Activated T-helper 1 cell treated with anti-CD3 and anti-CD28 coated beads, Interleukin-12 subunit alpha, Interleukin-12 subunit beta, Interleukin-2, Interleukin-4 antibody, amounts not matched to agents 30 ng/mL and 10 ng/mL and 1 ng/mL, durations not matched to agents 14 hours and 24 hours and 36 hours (primary cell): ENCODE data around the gene DNLZ. TPM values are rescaled to one million over a fixed set of nuclear protein-coding genes. Genes with fewer than 3 reads are reported as not detected.
"Not testable (repeated sequence)": the region's sequence is repeated elsewhere in the genome, so short reads cannot be mapped to it uniquely, and the experiment has no call there.

Experiments used
- DNase-seq: peaks from one replicate; pipeline ENCODE4 v3.0.0; 2021; ENCODE audit warnings: low spot score
- H3K27ac Mint-ChIP-seq: one replicate; pipeline ENCODE4 v1.8.0; 2021; ENCODE audit warnings: mild to moderate bottlenecking, mixed read lengths
- H3K27me3 Mint-ChIP-seq: one replicate; pipeline ENCODE4 v1.8.0; 2022; ENCODE audit warnings: mild to moderate bottlenecking, moderate library complexity, mixed read lengths; ENCODE audit not compliant: insufficient read depth
- H3K36me3 Mint-ChIP-seq: one replicate; pipeline ENCODE4 v1.8.0; 2021; ENCODE audit warnings: low read depth, mixed read lengths
- H3K4me1 Mint-ChIP-seq: one replicate; pipeline ENCODE4 v1.8.0; 2021; ENCODE audit warnings: low read depth, mixed read lengths
- H3K4me3 Mint-ChIP-seq: one replicate; pipeline ENCODE4 v1.8.0; 2021; ENCODE audit warnings: mild to moderate bottlenecking, moderate library complexity, mixed read lengths
- H3K9me3 Mint-ChIP-seq: one replicate; pipeline ENCODE4 v1.8.0; 2021; ENCODE audit warnings: mixed read lengths
- intact Hi-C: fragments of 100-400 bp; cut with micrococcal nuclease; formaldehyde crosslinking; loops from one replicate; pipeline ENCODE4 v1.15.1; 2024
- total RNA-seq: library from RNA; stranded (reverse); gene quantifications from 2 replicates; pipeline ENCODE4 v1.2.3, GENCODE V29; 2022

Gene DNLZ
- total RNA-seq, 1 donor from 2014 or later: 35.2 TPM

- Mint-ChIP-seq H3K9me3 (no peaks in the 10 kb centered on the region), H3K36me3 (peaks cover 2% of the 10 kb centered on the region), H3K4me1 (peaks cover 6% of the 10 kb centered on the region), H3K27me3 (no peaks in the 10 kb centered on the region), H3K4me3 (no peak overlapping the region), H3K27ac (no peak overlapping the region)
- intact Hi-C loops: no loop called here
- DNase-seq: no peak
Measured at GRCh38 chr9:136358016-136358415, 5.5 kb downstream of the DNLZ start.

GRCh38 chr9:136357202-136357725 is 6.3 kb downstream of the DNLZ start:
- no peaks in the 10 kb centered on the region for H3K4me1 Mint-ChIP-seq
- DNase-seq: no peak
- H3K36me3 Mint-ChIP-seq: peaks cover 2% of the 10 kb centered on the region
- no peaks in the 10 kb centered on the region for H3K9me3 Mint-ChIP-seq
- H3K4me3 Mint-ChIP-seq: no peak overlapping the region
- no peak overlapping the region for H3K27ac Mint-ChIP-seq
- H3K27me3 Mint-ChIP-seq: no peaks in the 10 kb centered on the region
- intact Hi-C loops: no loop called here

GRCh38 chr9:136355616-136356557 is 7.7 kb downstream of the DNLZ start:
- DNase-seq: no peak
- no peaks in the 10 kb centered on the region for H3K36me3 Mint-ChIP-seq
- H3K4me3 Mint-ChIP-seq: no peak overlapping the region
- H3K4me1 Mint-ChIP-seq: no peaks in the 10 kb centered on the region
- no peaks in the 10 kb centered on the region for H3K27me3 Mint-ChIP-seq
- intact Hi-C loops: no loop called here
- no peaks in the 10 kb centered on the region for H3K9me3 Mint-ChIP-seq
- no peak overlapping the region for H3K27ac Mint-ChIP-seq

- no peak for DNase-seq
- Mint-ChIP-seq H3K27me3 (no peaks in the 10 kb centered on the region), H3K27ac (no peak overlapping the region), H3K9me3 (no peaks in the 10 kb centered on the region), H3K4me3 (no peak overlapping the region), H3K36me3 (no peaks in the 10 kb centered on the region), H3K4me1 (no peaks in the 10 kb centered on the region)
- intact Hi-C loops: no loop called here
Measured at GRCh38 chr9:136354592-136355085, 8.9 kb downstream of the DNLZ start.

GRCh38 chr9:136353757-136354488 is 9.6 kb downstream of the DNLZ start:
- no peaks in the 10 kb centered on the region for H3K4me1 Mint-ChIP-seq
- no peaks in the 10 kb centered on the region for H3K27me3 Mint-ChIP-seq
- intact Hi-C loops: no loop called here
- H3K4me3 Mint-ChIP-seq: no peak overlapping the region
- no peaks in the 10 kb centered on the region for H3K9me3 Mint-ChIP-seq
- DNase-seq: no peak
- H3K27ac Mint-ChIP-seq: no peak overlapping the region
- no peaks in the 10 kb centered on the region for H3K36me3 Mint-ChIP-seq

- Mint-ChIP-seq H3K36me3 (no peaks in the 10 kb centered on the region), H3K27ac (no peak overlapping the region), H3K4me1 (no peaks in the 10 kb centered on the region), H3K27me3 (no peaks in the 10 kb centered on the region), H3K9me3 (no peaks in the 10 kb centered on the region), H3K4me3 (no peak overlapping the region)
- no peak for DNase-seq
- intact Hi-C loops: no loop called here
Measured at GRCh38 chr9:136353088-136353487, 10.5 kb downstream of the DNLZ start.

- DNase-seq: no peak
- intact Hi-C loops: no loop called here
- Mint-ChIP-seq H3K27ac (no peak overlapping the region), H3K4me3 (no peak overlapping the region), H3K4me1 (no peaks in the 10 kb centered on the region), H3K27me3 (no peaks in the 10 kb centered on the region), H3K36me3 (no peaks in the 10 kb centered on the region), H3K9me3 (no peaks in the 10 kb centered on the region)
Measured at GRCh38 chr9:136352682-136353081, 10.9 kb downstream of the DNLZ start.

GRCh38 chr9:136351868-136352267 is 11.7 kb downstream of the DNLZ start:
- DNase-seq, H3K27ac Mint-ChIP-seq, H3K27me3 Mint-ChIP-seq, H3K4me3 Mint-ChIP-seq, intact Hi-C loops, H3K4me1 Mint-ChIP-seq, H3K9me3 Mint-ChIP-seq, H3K36me3 Mint-ChIP-seq: not testable (repeated sequence)

- no peaks in the 10 kb centered on the region for H3K9me3 Mint-ChIP-seq
- H3K27me3 Mint-ChIP-seq: no peaks in the 10 kb centered on the region
- intact Hi-C loops: no loop called here
- no peak for DNase-seq
- H3K36me3 Mint-ChIP-seq: no peaks in the 10 kb centered on the region
- no peak overlapping the region for H3K27ac Mint-ChIP-seq
- H3K4me1 Mint-ChIP-seq: no peaks in the 10 kb centered on the region
- no peak overlapping the region for H3K4me3 Mint-ChIP-seq
Measured at GRCh38 chr9:136351252-136351800, 12.2 kb downstream of the DNLZ start.

GRCh38 chr9:136349546-136349945 is 14.0 kb downstream of the DNLZ start:
- Mint-ChIP-seq H3K9me3 (no peaks in the 10 kb centered on the region), H3K4me1 (no peaks in the 10 kb centered on the region), H3K27ac (no peak overlapping the region), H3K27me3 (no peaks in the 10 kb centered on the region), H3K4me3 (no peak overlapping the region), H3K36me3 (no peaks in the 10 kb centered on the region)
- intact Hi-C loops: no loop called here
- DNase-seq: no peak

- no peak overlapping the region for H3K4me3 Mint-ChIP-seq
- no peak for DNase-seq
- no peaks in the 10 kb centered on the region for H3K9me3 Mint-ChIP-seq
- H3K27me3 Mint-ChIP-seq: no peaks in the 10 kb centered on the region
- H3K36me3 Mint-ChIP-seq: no peaks in the 10 kb centered on the region
- intact Hi-C loops: no loop called here
- H3K4me1 Mint-ChIP-seq: no peaks in the 10 kb centered on the region
- no peak overlapping the region for H3K27ac Mint-ChIP-seq
Measured at GRCh38 chr9:136348691-136349090, 14.9 kb downstream of the DNLZ start.

GRCh38 chr9:136347472-136348256 is 15.9 kb downstream of the DNLZ start:
- H3K4me1 Mint-ChIP-seq: no peaks in the 10 kb centered on the region
- H3K4me3 Mint-ChIP-seq: no peak overlapping the region
- intact Hi-C loops: no loop called here
- no peaks in the 10 kb centered on the region for H3K27me3 Mint-ChIP-seq
- H3K27ac Mint-ChIP-seq: no peak overlapping the region
- DNase-seq: no peak
- no peaks in the 10 kb centered on the region for H3K36me3 Mint-ChIP-seq
- H3K9me3 Mint-ChIP-seq: no peaks in the 10 kb centered on the region
